A673 (cell line): ENCODE data around the gene ST6GALNAC4. TPM values are rescaled to one million over a fixed set of nuclear protein-coding genes. Genes with fewer than 3 reads are reported as not detected.

Experiments used
- BruUV-seq: library from RNA; stranded (reverse); fragments of 400-500 nt; replicated peaks from 2 replicates; lab custom pipeline; 2021; lab: Mats Ljungman, UMichigan
- CTCF ChIA-PET: fragments of 300-600 bp; sonication (Branson Sonifier 250); formaldehyde crosslinking; loops from one replicate; lab custom pipeline; 2022; ENCODE audit warnings: antibody characterized with exemption; lab: Charles Lee
- POLR2A ChIA-PET: fragments of 300-600 bp; sonication (Branson Sonifier 250); formaldehyde crosslinking; loops from one replicate; lab custom pipeline; 2022; ENCODE audit warnings: antibody characterized with exemption; ENCODE audit not compliant: low non-redundant PET; lab: Charles Lee
- DNase-seq: peaks from one replicate; pipeline ENCODE4 v3.0.0-alpha.2; 2015; ENCODE audit warnings: low spot score
- H3K27ac ChIP-seq: fragments of 200-600 bp; sonication (generic); 2 replicates; pipeline ENCODE4 v1.5.1; 2016; ENCODE audit warnings: mixed run types, low read depth, mild to moderate bottlenecking, mixed read lengths, antibody characterized with exemption, low read length; ENCODE audit not compliant: poor library complexity, severe bottlenecking
- H3K27me3 ChIP-seq: fragments of 200-600 bp; sonication (generic); replicated peaks from 2 replicates; pipeline ENCODE4 v1.6.1; 2017; ENCODE audit warnings: mixed run types, low read depth, mild to moderate bottlenecking, mixed read lengths, antibody characterized with exemption, low read length; ENCODE audit not compliant: insufficient read depth, poor library complexity
- H3K36me3 ChIP-seq: fragments of 200-600 bp; sonication (generic); 2 replicates; pipeline ENCODE4 v1.6.1; 2016; ENCODE audit warnings: mixed run types, mild to moderate bottlenecking, mixed read lengths, antibody characterized with exemption, low read length; ENCODE audit not compliant: insufficient read depth, poor library complexity, severe bottlenecking
- H3K4me1 ChIP-seq: fragments of 200-600 bp; sonication (generic); 2 replicates; pipeline ENCODE4 v1.6.1; 2017; ENCODE audit warnings: mixed run types, mild to moderate bottlenecking, mixed read lengths, antibody characterized with exemption, low read length; ENCODE audit not compliant: insufficient read depth, poor library complexity, severe bottlenecking
- H3K4me3 ChIP-seq: fragments of 200-600 bp; sonication (generic); 2 replicates; pipeline ENCODE4 v1.5.1; 2016; ENCODE audit warnings: low read depth, mixed run types, mild to moderate bottlenecking, mixed read lengths, low read length; ENCODE audit not compliant: poor library complexity, severe bottlenecking
- H3K9me3 ChIP-seq: fragments of 200-600 bp; sonication (generic); 2 replicates; pipeline ENCODE4 v1.6.1; 2016; ENCODE audit warnings: mixed run types, low read depth, mild to moderate bottlenecking, mixed read lengths, antibody characterized with exemption, low read length; ENCODE audit not compliant: poor library complexity, severe bottlenecking
- EZH2 ChIP-seq: fragments of 200-600 bp; sonication (generic); IDR thresholded peaks from 2 replicates; pipeline ENCODE4 v1.6.1; 2017; ENCODE audit warnings: borderline replicate concordance, low read depth, mild to moderate bottlenecking, mixed read lengths, antibody characterized with exemption, low read length; ENCODE audit not compliant: poor library complexity, severe bottlenecking
- intact Hi-C: fragments of 100-400 bp; cut with micrococcal nuclease; formaldehyde crosslinking; loops from one replicate; pipeline ENCODE4 v1.10.0; 2022; ENCODE audit not compliant: unreplicated experiment
- total RNA-seq: library from RNA; stranded (reverse); gene quantifications from 2 replicates; pipeline ENCODE4 v1.2.3, GENCODE V29; 2021
- TF ChIP-seq, protein P1 (sequence below): fragments of 300-800, 200-600 bp; sonication (generic); conservative IDR thresholded peaks from 2 replicates; pipeline ENCODE4 v1.5.1; 2017; ENCODE audit warnings: low read depth, mild to moderate bottlenecking, antibody characterized with exemption, low read length, moderate library complexity, mixed read lengths

The ST6GALNAC4 gene
- total RNA-seq, 1 experiment from 2014 or later, result 11.8 TPM

DNA sequence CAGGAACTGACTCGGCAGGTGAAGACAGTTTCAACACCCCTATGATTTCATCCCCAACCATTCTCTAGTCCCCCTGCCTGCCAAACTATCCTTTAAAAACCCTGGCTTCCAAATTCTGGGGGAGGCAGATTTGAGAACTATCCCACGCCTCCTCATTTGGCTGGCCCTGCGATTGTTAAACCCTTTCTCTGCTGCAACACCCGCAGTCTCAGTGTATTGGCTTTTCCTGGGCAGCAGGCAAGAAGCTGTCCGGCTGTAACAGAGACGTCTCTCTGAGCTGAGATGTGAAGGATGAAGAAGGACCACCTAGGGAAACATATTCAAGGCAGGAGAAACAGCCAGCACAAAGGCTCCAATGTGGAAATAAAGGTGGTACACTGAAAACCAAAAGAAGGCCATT is 24.0 kb downstream of the ST6GALNAC4 start:
- H3K4me3 ChIP-seq, result no peak overlapping the region
- POLR2A ChIA-PET, result no interaction called here
- CTCF ChIA-PET, result no interaction called here
- intact Hi-C loops, result no loop called here
- H3K36me3 ChIP-seq, result peaks cover 67% of the 10 kb centered on the region
- no peak overlapping the region for H3K27ac ChIP-seq
- peaks cover 5% of the 10 kb centered on the region for H3K4me1 ChIP-seq
- H3K9me3 ChIP-seq, result peaks cover 15% of the 10 kb centered on the region
- DNase-seq, result no peak
- no TSS peak for BruUV-seq
- H3K27me3 ChIP-seq, result no peaks in the 10 kb centered on the region
- TF ChIP-seq EZH2, result no peak
- TF ChIP-seq, protein P1, sequence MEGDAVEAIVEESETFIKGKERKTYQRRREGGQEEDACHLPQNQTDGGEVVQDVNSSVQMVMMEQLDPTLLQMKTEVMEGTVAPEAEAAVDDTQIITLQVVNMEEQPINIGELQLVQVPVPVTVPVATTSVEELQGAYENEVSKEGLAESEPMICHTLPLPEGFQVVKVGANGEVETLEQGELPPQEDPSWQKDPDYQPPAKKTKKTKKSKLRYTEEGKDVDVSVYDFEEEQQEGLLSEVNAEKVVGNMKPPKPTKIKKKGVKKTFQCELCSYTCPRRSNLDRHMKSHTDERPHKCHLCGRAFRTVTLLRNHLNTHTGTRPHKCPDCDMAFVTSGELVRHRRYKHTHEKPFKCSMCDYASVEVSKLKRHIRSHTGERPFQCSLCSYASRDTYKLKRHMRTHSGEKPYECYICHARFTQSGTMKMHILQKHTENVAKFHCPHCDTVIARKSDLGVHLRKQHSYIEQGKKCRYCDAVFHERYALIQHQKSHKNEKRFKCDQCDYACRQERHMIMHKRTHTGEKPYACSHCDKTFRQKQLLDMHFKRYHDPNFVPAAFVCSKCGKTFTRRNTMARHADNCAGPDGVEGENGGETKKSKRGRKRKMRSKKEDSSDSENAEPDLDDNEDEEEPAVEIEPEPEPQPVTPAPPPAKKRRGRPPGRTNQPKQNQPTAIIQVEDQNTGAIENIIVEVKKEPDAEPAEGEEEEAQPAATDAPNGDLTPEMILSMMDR, result no peak

DNA sequence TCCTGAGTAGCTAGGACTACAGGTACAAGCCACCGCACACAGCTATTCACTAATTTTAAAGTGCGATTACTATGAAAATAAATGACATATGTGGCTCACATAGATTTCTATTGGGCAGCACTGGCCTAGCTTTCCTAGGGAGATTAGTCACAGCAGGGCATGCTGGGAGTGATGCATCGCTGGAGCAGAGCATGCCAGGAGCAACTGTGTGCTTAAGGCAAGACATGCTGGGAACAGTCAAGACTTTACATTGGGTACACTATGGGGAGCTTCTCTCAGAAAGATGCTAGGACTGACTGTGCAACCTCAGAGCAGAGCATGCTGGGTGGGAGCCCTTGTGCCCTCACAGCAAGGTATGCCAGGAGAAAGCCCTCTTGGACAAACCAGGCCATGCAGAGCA is 26.8 kb downstream of the ST6GALNAC4 start:
- H3K4me1 ChIP-seq, result peaks cover 10% of the 10 kb centered on the region
- POLR2A ChIA-PET, result no interaction called here
- TF ChIP-seq EZH2, result no peak
- TF ChIP-seq, protein P1, result no peak
- BruUV-seq, result no TSS peak
- H3K27me3 ChIP-seq, result no peaks in the 10 kb centered on the region
- no peak for DNase-seq
- intact Hi-C loops, result no loop called here
- no peak overlapping the region for H3K27ac ChIP-seq
- peaks cover 11% of the 10 kb centered on the region for H3K9me3 ChIP-seq
- peaks cover 63% of the 10 kb centered on the region for H3K36me3 ChIP-seq
- no peak overlapping the region for H3K4me3 ChIP-seq
- CTCF ChIA-PET, result no interaction called here

DNA sequence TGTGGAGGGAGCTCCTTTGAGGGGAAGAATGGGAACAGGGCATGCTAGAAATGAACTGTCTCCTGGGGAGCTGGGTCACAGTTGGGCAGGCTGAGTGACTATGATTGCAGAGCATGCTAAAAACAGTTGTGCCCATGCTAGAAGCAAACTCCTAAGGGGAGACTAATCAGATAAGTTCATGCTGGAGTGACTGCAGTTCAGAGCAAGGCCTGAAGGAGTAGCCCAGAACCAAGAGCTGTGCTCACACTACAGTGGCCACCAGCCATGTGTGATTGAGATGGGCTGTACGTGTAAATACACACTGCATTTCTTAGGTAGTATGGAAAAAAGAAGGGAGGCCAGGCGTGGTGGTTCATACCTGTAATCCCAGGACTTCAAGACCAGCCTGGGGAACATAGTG is 29.0 kb downstream of the ST6GALNAC4 start:
- no peaks in the 10 kb centered on the region for H3K27me3 ChIP-seq
- no peaks in the 10 kb centered on the region for H3K9me3 ChIP-seq
- no peak for TF ChIP-seq EZH2
- TF ChIP-seq, protein P1, result no peak
- POLR2A ChIA-PET, result no interaction called here
- BruUV-seq, result no TSS peak
- H3K4me1 ChIP-seq, result peaks cover 29% of the 10 kb centered on the region
- no peak overlapping the region for H3K4me3 ChIP-seq
- no peak overlapping the region for H3K27ac ChIP-seq
- CTCF ChIA-PET, result no interaction called here
- peaks cover 40% of the 10 kb centered on the region for H3K36me3 ChIP-seq
- peak; percentile 34 for DNase-seq
- intact Hi-C loops, result no loop called here
